ENCODE results near the gene HOXD12. TPM values are rescaled to one million over a fixed set of nuclear protein-coding genes. Genes with fewer than 3 reads are reported as not detected.
A peak's percentile ranks its signal among the peaks of the same experiment; 100 is the strongest.

HOXD12 gene
- total RNA-seq, 4 donors from 2014 or later = 0.27 TPM; not detected in 3

DNA sequence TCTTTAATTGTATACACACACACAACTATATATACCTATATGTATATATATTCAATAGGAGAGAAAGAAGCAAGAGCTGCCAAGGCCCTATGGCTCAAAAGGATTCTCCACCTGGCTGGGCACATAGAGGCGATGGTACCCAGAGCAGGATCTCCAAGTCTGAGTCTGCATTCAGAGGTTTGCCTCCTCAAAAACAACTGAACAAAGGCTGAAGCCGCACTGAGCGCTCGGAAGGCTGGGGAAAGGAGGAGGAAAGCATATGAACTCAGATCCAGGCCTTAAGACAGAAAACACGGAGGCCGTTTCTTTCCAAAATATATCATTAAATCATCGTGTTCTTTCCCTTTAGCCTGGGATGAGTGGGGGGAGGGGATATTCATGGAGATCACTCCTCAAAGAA lies 3.6 kb downstream of the HOXD12 start:
- 60 to 63% methylated on average over 7 of the region's 7 CpGs for WGBS, 2 donors
- peak in 1 of 2 donors; percentile 21 for DNase-seq (ENCODE audit: low spot score in 2 of 2)

DNA sequence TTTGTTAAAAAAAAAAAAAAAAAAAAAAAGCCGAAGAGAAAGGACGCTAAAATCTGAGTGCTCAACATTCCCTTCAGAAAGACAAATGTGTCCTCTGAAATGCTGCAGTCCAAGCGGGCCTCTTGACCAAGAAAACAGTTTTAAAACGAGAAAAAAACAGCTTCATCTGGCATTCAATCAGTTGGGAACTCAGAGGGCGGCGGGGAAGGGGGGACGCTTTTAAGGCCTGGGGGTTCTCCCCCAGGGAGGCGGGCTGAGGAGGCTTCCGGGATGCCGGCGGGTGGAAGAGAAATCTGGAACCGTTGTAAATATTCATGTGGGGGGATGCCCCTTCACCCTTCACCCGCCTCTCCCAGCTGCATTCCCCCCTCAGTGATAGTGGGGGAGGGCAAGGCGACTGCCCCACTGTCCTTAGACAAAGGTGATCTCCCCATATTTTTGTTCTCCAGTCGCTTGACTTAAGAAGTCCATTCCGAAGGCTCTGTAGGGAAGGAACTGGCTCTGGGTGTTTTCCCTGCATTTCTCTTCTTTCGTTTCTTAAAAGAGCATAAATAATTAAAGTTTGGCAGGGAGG lies 4.2 kb downstream of the HOXD12 start:
- peak in 1 of 2 donors; percentile 77 for DNase-seq (ENCODE audit: low spot score in 2 of 2)
- TF ChIP-seq, protein P1, sequence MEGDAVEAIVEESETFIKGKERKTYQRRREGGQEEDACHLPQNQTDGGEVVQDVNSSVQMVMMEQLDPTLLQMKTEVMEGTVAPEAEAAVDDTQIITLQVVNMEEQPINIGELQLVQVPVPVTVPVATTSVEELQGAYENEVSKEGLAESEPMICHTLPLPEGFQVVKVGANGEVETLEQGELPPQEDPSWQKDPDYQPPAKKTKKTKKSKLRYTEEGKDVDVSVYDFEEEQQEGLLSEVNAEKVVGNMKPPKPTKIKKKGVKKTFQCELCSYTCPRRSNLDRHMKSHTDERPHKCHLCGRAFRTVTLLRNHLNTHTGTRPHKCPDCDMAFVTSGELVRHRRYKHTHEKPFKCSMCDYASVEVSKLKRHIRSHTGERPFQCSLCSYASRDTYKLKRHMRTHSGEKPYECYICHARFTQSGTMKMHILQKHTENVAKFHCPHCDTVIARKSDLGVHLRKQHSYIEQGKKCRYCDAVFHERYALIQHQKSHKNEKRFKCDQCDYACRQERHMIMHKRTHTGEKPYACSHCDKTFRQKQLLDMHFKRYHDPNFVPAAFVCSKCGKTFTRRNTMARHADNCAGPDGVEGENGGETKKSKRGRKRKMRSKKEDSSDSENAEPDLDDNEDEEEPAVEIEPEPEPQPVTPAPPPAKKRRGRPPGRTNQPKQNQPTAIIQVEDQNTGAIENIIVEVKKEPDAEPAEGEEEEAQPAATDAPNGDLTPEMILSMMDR (IDR thresholded peaks at IDR 0.05) = no peak
- no peak for TF ChIP-seq POLR2A (IDR thresholded peaks at IDR 0.05)
- WGBS, 2 donors = 26 to 34% methylated on average over 17 of the region's 17 CpGs
- H3K4me3 ChIP-seq (ENCODE audit: low read depth, poor library complexity, severe bottlenecking) = no peak overlapping the region
- intact Hi-C loops (cut with DNase I; ENCODE audit: low total_unique reads) = no loop called here

More for the DNA sequence above, 3.6 kb downstream of the HOXD12 start:
- TF ChIP-seq POLR2A (IDR thresholded peaks at IDR 0.05) = no peak
- TF ChIP-seq, protein P1 (IDR thresholded peaks at IDR 0.05) = no peak
- no peak overlapping the region for H3K4me3 ChIP-seq (ENCODE audit: low read depth, poor library complexity, severe bottlenecking)
- intact Hi-C loops (cut with DNase I; ENCODE audit: low total_unique reads) = no loop called here

- WGBS, 2 donors = 5 to 11% methylated on average over 41 to 51 of the region's 56 CpGs
- TF ChIP-seq POLR2A (IDR thresholded peaks at IDR 0.05) = no peak
- TF ChIP-seq, protein P1 (IDR thresholded peaks at IDR 0.05) = no peak
- peak in 1 of 2 donors; percentile 80 for DNase-seq (ENCODE audit: low spot score in 2 of 2)
- intact Hi-C loops (cut with DNase I; ENCODE audit: low total_unique reads) = loop anchor here (5.0 kb wide), 1 partner anchor 1293 kb away; no protein-coding TSS in a partner anchor
- no peak overlapping the region for H3K4me3 ChIP-seq (ENCODE audit: low read depth, poor library complexity, severe bottlenecking)
Measured at GRCh38 chr2:176104316-176105077, 4.9 kb downstream of the HOXD12 start.

GRCh38 chr2:176105078-176105729 lies 5.6 kb downstream of the HOXD12 start:
- intact Hi-C loops (cut with DNase I; ENCODE audit: low total_unique reads) = loop anchor here (5.0 kb wide), 1 partner anchor 1292 kb away; no protein-coding TSS in a partner anchor
- TF ChIP-seq, protein P1 (IDR thresholded peaks at IDR 0.05) = no peak
- TF ChIP-seq POLR2A (IDR thresholded peaks at IDR 0.05) = no peak
- no peak overlapping the region for H3K4me3 ChIP-seq (ENCODE audit: low read depth, poor library complexity, severe bottlenecking)
- DNase-seq (ENCODE audit: low spot score in 2 of 2) = peak in 1 of 2 donors; percentile 67
- WGBS, 2 donors = 26 to 28% methylated on average over 25 of the region's 25 CpGs

- WGBS, 2 donors = 33 to 39% methylated on average over 25 of the region's 25 CpGs
- DNase-seq (ENCODE audit: low spot score in 2 of 2) = peak in 1 of 2 donors; percentile 67
- H3K4me3 ChIP-seq (ENCODE audit: low read depth, poor library complexity, severe bottlenecking) = no peak overlapping the region
- intact Hi-C loops (cut with DNase I; ENCODE audit: low total_unique reads) = loop anchor here (5.0 kb wide), 1 partner anchor 1291 kb away; no protein-coding TSS in a partner anchor
- no peak for TF ChIP-seq POLR2A (IDR thresholded peaks at IDR 0.05)
- TF ChIP-seq, protein P1 (IDR thresholded peaks at IDR 0.05) = no peak
Measured at GRCh38 chr2:176105730-176106580, 6.4 kb downstream of the HOXD12 start.

Data from lower leg skin (tissue), 4 donors.